ENCODE measurements around the gene MAN1C1.

- no peak for TF ChIP-seq YY1 (IDR thresholded peaks at IDR 0.05; ENCODE audit: insufficient read depth, insufficient read length)
- TF ChIP-seq ZNF274 (IDR thresholded peaks at IDR 0.05; ENCODE audit: low read depth, low read length), result no peak
- TF ChIP-seq SUZ12 (IDR thresholded peaks at IDR 0.05; ENCODE audit: extremely low read depth, insufficient read depth, insufficient read length), result no peak
Observed at GRCh38 chr1:25672763-25673409, 56.3 kb downstream of the MAN1C1 start.

Data from NT2/D1 (cell line).